Right renal pelvis (tissue), 4 donors: ENCODE data around the gene ECE2. TPM values are rescaled to one million over a fixed set of nuclear protein-coding genes. Genes with fewer than 3 reads are reported as not detected.

ENCODE experiments used
- DNase-seq, 4 donors: peaks; one replicate each; pipeline ENCODE4 v3.0.0-alpha.2; 2013; ENCODE audit warnings: low read depth in 4 of 4, low spot score in 3 of 4, missing footprints in 1 of 4
- polyA plus RNA-seq, 4 donors: library from polyadenylated mRNA; unstranded; fragments of 120-200 nt; gene quantifications; one replicate each; pipeline ENCODE4 v1.2.1, GENCODE V29; 2013; ENCODE audit not compliant: insufficient read length in 4 of 4

ECE2 gene
- polyA plus RNA-seq, result under 1 TPM in 1 of 4 donors, not detected in 3; 0.16 TPM

DNA sequence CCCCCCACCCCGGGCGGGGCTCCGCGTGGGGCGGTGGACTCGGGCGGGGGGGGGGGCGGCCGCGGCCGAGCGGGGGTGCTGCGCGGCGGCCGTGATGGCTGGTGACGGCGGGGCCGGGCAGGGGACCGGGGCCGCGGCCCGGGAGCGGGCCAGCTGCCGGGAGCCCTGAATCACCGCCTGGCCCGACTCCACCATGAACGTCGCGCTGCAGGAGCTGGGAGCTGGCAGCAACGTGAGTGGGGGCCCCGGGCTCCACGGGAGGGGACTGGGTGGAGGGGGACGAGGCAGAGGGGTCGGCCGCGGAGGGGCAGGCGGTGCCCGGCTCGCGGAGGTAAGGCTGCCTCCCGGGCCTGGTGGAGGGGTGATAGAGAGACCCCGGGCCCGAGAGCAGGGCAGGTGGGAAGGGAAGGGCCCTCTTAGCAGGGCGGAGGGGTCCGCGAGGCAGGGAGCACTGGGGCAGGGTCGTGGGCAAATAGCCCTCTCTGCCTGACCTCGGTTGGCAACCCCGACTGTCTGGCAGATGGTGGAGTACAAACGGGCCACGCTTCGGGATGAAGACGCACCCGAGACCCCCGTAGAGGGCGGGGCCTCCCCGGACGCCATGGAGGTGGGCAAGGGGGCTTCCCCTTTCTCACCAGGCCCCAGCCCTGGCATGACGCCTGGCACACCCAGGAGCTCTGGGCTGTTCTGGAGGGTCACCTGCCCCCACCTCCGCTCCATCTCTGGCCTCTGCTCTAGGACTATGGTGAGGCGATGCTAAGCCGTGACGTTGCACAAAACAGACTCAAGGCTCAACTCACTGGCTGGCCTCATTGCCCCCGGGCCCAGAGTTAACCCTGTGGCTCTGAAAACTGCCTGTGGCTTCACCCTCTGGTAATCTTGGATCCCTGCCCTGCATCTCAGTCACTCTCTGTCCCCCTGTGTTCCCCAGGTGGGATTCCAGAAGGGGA, at the start of gene ECE2:
ECE2 (plus strand) TSS at position 62 of the 950 bp plus-strand sequence; CDS start at position 194, 132 bp downstream.
- no peak for DNase-seq

DNA sequence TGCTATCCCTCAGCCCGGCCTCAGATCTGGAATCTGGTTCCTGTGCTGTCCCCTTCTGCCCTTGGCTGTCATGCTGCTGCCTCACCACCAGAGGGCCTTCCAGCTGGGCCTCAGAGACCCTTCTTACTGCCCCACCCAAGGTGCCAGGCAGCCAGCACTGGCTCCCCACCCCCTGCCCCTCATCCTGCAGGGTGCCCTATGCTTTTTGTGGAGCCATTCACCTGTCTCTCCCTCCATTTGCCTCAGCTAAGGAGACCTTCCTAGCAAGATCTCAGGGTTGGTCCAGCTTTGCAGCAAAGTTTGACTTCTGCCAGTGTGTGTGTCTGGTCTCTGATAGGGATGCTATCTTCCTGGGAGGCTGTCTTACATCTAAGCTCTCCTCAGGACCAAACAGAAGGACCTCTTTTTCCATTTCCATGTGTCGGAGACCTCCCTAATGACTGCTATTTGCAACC, 48.3 kb upstream of the ECE2 start:
- DNase-seq, result no peak

DNA sequence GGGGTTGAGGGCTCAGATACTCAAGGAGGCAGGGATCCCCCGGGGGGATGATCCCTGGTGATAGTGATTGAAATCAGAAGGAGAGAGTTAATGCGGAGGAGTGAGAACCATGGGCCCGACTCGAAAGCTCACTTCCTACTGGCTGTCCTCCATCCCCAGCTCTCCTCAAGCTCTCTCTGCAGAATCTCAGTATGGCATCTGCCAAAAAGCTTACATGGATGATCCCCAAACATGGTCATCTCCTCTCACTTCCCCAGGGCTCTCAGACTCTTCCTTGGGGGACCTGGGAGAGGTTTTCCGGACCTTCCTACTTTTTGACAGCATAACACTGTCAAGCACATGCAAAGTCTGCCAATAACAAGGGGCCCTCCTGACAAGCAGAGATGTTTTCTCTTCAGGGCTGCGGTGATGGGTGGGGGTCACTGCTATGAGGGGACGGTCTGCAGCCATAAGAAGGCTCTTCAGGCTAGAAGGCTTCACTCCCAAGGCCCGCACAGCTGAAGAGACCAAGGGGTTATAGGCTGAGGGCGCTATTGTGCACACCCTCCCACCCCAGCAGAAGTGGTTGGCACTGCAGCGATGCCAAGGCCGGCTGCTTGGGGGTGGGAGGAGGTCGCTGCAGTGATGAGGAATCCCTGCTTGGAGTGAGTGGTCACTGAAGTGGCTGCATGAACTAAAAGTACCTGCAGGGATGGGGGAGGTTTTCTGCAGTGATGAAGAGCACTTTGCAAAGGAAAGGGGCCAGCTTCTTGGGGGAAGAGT, 47.3 kb upstream of the ECE2 start:
- no peak for DNase-seq

DNA sequence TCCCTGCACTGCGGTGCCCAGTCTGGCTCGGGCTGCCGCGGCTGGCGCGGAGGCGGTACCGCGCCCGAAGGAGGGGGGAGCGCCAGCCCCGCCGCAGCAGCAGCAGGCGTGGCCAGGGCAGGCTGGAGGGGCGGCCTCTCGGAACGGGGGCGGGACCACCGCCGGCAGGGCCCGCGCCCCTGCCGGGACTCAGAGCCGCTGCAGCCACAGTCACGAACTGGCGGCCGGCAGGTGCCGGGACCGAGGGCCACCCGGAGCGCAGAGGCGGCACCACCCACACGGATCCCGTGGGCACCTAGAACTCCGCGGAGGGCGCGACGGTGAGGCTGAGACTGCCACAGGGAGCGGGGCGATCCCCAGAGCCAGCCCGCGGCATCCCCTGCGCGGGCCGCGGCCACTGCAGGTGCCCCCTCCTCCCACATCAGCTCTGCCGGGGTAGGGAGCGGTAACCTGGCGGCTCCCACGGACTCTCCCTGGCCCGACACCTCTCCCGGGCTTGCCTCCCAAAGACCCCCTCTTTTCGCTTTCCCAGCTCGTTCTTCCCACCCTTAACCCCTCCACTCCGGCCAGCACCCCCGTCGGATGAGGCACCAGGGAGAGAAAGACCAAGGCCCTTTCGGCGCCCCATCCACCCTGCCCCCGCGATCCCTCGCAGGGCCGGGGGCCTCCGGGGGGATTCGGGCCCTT, 46.3 kb upstream of the ECE2 start, which contains the start of gene VWA5B2:
VWA5B2 (plus strand) TSS at position 192 of the 687 bp plus-strand sequence. CDS start 944 bp downstream, outside the sequence.
- DNase-seq, result no peak

DNA sequence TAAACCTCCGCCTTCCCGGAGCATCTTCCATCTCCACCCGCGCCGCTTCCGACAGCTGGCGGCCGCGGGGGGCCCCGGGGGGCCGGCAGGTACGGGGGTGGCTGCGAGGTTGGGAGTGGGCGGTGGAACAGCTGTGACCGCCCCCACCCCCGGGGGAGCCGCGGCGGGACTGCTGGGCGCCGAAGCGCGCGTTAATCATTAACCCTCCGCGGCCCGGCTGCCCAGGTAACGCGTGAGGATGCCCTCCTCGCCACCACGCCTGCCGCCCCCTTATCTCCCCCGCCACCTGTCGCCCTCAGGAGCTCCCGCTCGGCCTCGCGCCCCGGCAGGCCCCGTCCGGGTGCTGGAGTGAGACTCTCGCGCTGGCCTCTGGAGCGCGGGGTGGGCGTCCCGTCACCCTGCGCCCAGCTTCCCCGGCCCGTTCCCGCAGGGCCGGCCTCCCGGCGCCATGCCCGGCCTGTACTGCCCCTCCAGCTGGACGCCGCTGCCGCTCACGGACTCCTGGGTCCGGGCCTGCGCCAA, 45.7 kb upstream of the ECE2 start:
- no peak for DNase-seq

DNA sequence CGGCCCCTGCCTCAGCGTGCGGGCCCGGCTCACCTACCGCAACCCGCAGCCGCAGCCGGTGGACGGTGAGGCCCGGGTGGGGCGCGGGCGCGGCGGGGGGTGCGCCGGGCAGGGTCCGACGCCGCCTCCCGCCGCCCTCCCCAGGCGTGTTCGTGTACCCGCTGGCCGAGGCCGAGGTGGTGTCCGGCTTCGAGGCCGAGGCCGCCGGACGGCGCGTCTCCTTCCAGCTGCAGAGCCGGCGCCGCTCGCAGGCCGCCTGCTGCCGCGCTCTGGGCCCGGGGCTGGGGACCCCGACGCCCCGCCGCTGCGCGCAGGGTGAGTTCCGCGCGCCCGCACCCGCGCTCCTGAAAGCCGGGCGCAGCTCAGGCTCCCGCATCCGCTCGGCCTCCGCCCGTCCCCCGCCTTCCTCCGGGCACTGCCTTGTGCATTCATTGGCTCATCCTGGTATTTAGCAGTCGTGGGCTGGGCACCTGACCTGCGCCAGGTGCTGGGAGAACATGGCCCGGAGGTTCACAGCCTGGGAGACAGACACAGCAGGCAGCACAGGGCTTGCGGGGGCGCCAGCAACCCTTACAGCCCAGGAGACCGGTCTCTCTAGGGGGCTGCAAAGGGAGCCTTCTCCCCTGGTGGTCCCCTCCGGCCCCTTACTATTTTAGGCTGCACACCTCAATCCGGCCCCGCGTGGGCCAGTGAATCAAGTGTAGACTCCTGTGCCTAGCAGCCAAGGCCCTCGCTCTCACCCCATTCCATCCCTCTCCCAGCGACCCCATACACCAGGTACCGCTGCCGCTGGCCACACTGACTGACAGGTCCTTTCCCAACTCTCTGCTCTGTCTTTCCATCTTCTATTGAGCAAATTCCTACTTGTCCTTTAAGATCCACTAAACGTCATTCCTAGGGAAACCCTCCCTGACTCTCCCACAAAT, 45.0 kb upstream of the ECE2 start:
- DNase-seq, result no peak

DNA sequence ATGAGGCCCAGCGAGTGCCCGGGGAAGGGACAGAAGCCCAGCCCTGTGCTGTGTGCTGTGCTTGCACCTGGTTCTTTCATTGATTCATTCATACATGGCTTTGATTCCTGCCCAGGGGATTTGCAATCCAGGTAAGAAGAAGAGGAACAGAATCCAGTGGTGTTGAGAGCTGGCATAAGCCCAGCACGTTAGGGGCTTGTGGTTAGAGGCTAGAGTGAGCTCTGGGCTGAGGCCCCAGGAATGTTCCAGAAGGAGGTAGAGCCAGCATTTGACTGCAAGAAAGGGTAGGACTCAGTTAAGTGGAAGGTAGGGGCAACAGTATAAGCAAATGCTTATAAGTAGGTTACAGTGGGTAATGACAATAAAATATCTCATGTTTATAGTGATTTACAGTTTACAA, 44.2 kb upstream of the ECE2 start:
- no peak for DNase-seq

DNA sequence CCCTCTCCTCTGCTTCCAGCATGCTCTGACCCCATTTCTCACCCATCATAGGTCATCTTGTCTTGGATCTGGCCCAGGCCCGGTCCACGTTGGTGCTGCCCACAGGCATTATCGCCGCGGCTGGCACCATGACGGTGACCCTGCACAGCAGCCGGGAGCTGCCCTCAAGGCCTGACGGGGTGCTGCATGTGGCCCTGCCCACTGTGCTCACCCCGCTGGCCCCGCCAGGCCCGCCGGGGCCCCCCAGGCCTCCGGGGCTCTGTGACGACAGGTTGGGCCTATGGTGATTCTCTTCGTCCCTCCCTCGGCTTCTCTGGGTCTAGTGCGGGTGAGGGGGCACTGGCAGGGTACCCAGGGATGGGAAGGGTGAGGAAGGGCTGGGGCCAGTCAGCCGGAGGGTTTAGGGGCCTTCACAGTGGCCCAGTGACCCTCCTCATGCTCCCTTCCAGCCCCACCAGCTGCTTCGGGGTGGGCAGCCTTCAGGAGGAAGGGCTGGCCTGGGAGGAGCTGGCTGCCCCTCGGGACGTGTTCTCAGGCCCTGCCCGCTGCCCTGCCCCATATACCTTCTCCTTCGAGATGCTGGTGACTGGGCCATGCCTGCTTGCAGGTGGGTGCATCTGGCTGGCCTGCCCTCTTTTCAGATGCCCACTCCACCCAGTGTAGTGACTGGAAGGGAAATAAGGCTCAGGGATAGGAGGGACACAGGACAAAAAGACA, 42.5 kb upstream of the ECE2 start:
- DNase-seq, result no peak

DNA sequence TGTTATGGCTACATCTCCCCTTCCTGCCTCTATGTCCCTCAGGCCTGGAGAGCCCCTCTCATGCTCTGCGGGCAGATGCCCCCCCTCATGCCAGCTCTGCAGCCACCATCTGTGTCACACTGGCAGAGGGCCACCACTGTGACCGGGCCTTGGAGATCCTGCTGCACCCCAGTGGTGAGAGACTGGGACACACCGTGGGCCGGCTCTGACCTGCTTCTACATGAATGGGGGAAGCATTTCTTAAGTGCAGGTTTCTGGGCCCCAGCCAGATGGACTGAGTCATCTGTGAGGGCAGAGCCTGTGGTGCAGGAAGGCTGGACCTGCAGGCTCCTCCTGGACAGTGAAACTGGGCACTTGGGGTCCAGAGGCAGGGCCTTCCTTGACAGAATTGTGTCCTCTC, 41.6 kb upstream of the ECE2 start:
- DNase-seq, result no peak

DNA sequence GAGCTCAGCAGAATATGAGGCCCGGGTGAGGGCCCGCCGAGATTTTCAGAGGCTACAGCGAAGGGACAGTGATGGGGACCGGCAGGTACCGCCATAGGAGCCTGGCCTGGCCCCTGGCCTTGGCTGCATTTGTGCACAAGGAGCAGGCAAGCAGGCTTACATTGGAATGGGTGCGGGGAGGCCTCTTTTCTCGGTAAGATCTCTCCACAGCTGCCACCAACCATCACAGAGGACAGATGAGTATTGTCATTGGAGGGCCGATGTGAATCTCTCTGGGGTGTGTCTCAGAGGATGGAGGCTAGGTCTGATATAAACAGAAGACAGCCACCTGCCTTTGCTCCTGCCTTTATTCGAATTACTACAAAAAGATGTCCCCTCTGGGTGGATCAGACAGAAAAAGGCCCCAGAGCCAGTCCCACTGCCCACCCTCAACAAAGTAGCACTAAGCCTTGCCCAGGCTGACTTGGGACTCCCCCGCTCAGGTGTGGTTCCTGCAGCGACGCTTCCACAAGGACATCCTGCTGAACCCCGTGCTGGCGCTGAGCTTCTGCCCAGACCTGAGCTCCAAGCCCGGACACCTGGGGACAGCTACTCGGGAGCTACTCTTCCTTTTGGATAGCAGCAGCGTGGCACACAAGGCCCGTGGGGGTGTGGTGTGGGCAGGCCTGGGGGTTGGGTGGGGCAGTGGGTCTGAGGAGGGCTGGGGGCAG, 41.0 kb upstream of the ECE2 start:
- DNase-seq, result no peak

DNA sequence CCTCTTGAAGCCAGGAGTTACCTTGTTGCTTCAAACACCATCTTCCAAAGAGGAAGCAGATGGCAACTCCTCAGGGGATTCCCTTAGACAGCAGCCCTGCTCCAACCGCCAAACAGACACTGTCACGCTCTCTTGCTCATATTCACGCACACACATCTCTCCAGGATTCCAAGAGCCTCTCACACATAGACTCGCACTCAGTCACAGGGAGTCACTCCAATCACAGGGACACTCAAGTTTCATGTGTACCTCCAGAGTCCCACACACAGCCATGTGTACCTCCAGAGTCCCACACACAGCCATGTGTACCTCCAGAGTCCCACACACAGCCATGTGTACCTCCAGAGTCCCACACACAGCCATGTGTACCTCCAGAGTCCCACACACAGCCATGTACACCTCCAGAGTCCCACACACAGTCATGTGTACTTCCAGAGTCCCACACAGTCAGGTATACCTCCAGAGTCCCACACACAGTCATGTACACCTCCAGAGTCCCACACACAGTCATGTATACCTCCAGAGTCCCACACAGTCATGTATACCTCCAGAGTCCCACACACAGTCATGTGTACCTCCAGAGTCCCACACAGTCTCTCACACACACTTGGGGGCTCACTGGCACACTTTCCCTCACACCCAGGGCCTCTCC, 40.3 kb upstream of the ECE2 start:
- no peak for DNase-seq

DNA sequence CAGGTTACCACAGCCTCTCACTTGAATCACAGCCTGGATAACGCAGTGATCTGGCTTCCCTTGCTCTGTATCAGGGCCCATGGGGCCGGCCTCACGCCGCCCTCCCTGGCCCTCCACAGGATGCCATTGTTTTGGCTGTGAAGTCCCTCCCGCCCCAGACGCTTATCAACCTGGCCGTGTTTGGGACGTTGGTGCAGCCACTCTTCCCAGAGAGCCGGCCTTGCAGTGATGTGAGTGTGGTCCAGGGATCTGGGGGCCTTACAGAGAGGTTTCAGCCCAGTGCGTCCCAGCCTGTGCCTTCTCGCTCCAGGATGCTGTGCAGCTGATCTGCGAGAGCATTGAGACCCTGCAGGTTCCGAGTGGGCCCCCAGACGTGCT, 39.8 kb upstream of the ECE2 start:
- no peak for DNase-seq

DNA sequence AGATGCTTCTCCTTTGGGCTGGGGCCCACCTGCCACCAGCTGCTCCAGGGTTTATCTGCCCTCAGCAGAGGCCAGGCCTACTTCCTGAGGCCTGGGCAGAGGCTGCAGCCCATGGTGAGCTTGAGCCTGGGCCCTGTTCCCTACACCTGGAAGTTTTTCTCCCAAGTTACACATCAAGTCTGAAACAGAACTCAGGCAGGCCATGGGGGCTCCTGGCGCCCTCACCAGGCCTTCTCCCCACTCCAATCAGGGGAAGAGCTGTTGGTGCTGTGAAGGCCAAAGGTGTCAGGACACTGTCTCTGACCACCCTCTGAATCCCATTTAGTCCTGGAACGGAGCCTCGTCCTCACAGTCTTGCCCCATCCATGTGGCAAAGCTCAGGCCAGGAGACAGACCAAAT, 39.2 kb upstream of the ECE2 start:
- DNase-seq, result no peak

DNA sequence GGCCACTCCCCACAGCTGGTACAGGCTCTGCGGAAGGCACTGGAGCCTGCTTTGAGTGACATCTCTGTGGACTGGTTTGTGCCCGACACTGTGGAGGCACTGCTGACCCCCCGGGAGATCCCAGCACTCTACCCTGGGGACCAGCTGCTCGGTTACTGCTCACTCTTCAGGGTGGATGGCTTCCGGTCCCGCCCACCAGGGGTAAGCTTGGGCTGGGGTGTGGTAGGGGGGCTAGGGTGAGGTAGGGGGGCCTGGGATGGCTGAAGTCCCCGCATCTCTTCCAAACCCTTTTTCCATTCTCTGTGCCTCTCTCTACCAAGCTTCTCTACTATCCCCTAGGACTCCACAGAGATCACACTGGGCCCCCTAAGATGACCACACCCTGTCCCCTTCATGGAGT, 38.6 kb upstream of the ECE2 start:
- no peak for DNase-seq

DNA sequence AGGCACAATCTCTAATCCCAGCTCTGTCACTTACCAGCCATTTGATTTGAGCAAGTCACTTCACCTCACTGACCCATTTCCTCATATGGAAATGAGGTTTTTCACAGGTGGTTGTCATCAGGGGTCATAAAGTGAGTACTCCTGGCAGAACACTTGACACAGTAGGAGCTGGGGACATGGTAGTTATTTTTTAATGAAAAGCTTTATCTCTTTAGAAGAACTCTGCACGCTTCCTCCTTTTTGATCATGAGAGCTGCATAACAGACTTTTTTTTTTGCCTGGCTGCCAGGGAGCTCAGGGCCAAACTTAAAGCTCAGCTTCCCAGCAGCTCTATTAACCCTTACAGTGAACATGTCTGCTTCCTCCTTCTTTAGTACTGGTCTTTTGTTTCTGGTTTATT, 38.0 kb upstream of the ECE2 start:
- no peak for DNase-seq

DNA sequence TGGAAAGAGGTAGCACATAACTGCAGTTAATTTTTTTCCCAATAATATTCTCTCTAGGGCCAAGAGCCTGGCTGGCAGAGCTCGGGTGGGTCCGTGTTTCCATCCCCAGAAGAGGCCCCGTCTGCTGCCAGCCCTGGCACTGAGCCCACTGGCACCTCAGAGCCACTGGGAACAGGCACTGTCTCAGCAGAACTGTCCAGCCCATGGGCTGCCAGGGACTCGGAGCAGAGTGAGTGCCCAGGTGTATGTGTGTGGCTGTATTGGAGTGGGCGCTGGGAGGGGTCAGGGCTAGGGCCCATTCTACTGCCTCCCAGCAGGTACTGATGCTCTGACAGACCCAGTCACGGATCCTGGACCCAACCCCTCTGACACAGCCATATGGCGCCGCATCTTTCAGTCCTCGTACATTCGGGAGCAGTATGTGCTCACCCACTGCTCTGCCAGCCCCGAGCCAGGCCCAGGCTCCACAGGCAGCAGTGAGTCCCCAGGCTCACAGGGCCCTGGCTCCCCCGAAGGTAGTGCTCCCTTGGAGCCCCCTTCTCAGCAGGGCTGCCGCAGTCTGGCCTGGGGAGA, 37.5 kb upstream of the ECE2 start:
- no peak for DNase-seq

DNA sequence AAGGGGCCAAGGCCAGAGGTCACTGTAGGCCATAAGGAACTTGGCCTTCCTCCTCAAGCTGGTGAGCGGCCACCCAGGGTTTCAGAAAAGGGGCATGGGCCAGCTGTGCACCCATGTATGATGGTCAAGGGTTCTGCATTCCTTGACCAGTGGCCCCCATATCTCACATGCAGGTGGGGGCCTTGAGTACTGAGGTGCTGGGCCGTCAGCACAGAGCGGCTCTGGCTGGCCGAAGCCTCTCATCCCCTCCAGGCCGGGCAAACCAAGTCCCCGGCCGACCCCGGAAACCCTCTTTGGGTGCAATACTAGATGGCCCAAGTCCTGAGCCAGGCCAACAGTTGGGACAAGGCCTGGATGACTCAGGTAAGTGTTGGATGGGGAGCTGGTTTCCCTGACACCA, 36.6 kb upstream of the ECE2 start:
- DNase-seq, result no peak
